Gastrocnemius medialis (tissue), 4 donors: ENCODE data around the gene PCMT1. TPM values are rescaled to one million over a fixed set of nuclear protein-coding genes. Genes with fewer than 3 reads are reported as not detected.

Experiments used
- ATAC-seq, 2 donors: fragments of 150-250 bp; one replicate each; pipeline ENCODE4 v1.9.1; 2016
- DNase-seq, 2 donors: peaks; one replicate each; pipeline ENCODE4 v3.0.0-alpha.2; 2019
- H3K27ac ChIP-seq, 4 donors: fragments of 200-600 bp; sonication (generic); 1 replicate in 1 of 4; 2 replicates in 3 of 4; pipeline ENCODE4 v1.5.1; 2016 to 2018; ENCODE audit warnings: mild to moderate bottlenecking in 2 of 4, moderate library complexity in 1 of 4
- H3K27me3 ChIP-seq, 3 donors: fragments of 200-600 bp; sonication (generic) in 2 of 3; 1 replicate in 1 of 3; 2 replicates in 2 of 3; pipeline versions ENCODE4 v1.5.1 to v1.6.0; 2016 to 2019; ENCODE audit warnings: mild to moderate bottlenecking in 1 of 3, moderate library complexity in 1 of 3
- H3K36me3 ChIP-seq, 2 donors: fragments of 200-600 bp; sonication (generic) in 1 of 2; one replicate each; pipeline ENCODE4 v1.5.1; 2017 to 2018
- H3K4me1 ChIP-seq, 2 donors: fragments of 200-600 bp; sonication (generic) in 1 of 2; one replicate each; pipeline ENCODE4 v1.5.1; 2016 to 2017; ENCODE audit warnings: mild to moderate bottlenecking in 2 of 2
- H3K4me3 ChIP-seq, 4 donors: fragments of 200-600 bp; sonication (generic) in 3 of 4; 1 replicate in 1 of 4; 2 replicates in 3 of 4; pipeline ENCODE4 v1.5.1; 2016 to 2019; ENCODE audit warnings: mild to moderate bottlenecking in 2 of 4
- H3K9me3 ChIP-seq, 3 donors: fragments of 200-600 bp; sonication (generic) in 2 of 3; 1 replicate in 1 of 3; 2 replicates in 2 of 3; pipeline ENCODE4 v1.5.1; 2016 to 2019
- POLR2A ChIP-seq, 2 donors: fragments of 450-650 bp; IDR thresholded peaks; one replicate each; pipeline ENCODE4 v1.6.1; 2017; ENCODE audit warnings: antibody characterized with exemption in 2 of 2, mild to moderate bottlenecking in 2 of 2, moderate library complexity in 2 of 2
- in situ Hi-C, 4 donors: fragments of 200-750 bp; cut with MboI; loops; one replicate each; pipeline versions ENCODE4 v1.15.0 to v1.8.0; 2017; ENCODE audit warnings: low sequenced_read_pairs in 4 of 4
- intact Hi-C: fragments of 100-400 bp; cut with DNase I; formaldehyde crosslinking; loops from one replicate; pipeline ENCODE4 v1.15.1; 2023; ENCODE audit warnings: low total_unique reads
- total RNA-seq, 4 donors: library from RNA; depleted of rRNA; stranded (reverse); fragments of >200 nt; gene quantifications; one replicate each; pipeline versions ENCODE4 v1.1.0 to v1.2.3, GENCODE V29; 2016
- TF ChIP-seq, protein P1 (sequence below), 5 experiments: fragments of 450-650 bp in 3 of 5; fragments of 200-600 bp in 2 of 5; sonication (generic) in 2 of 5; IDR thresholded peaks in 4 of 5; conservative IDR thresholded peaks in 1 of 5; 1 replicate in 4 of 5; 2 replicates in 1 of 5; pipeline ENCODE4 v1.5.1; 2016 to 2019; ENCODE audit warnings: antibody characterized with exemption in 5 of 5, mild to moderate bottlenecking in 3 of 5, moderate library complexity in 3 of 5

Gene PCMT1
- total RNA-seq, 4 donors from 2014 or later, result 150 to 448 (median 353) TPM

DNA sequence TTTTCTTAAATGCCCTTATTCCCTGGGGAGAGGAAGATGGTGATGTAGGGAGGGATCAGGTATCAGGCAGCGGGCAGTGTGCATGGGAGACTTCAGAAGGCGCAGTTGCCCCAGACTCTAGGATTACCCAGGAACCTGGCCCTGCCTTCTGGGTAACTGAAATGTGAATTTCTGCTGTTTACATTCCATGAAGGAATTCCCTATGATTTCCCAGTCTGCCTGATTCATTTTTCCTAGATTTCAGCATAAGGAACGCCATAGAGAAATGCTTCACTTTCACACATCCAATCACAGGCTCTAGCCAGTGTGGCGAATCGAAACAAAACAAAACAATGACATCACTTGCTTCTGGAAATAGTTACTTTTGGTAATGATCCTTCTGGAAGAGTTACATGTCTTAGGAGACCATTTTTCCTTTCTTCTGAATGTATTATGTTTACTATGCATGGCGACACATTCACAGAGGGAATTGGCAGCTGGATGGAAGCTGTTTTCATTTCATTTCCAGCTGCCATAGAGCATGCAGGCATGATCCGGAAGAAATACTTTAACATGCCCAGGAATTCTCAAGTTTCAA lies 81.3 kb downstream of the PCMT1 start:
- in situ Hi-C loops (loop anchor here in 2 of 4 donors (5.0 to 25.0 kb wide), 3 partner anchors 91 to 184 kb away; partner anchors contain the start of gene RAET1G (in 1 of the 2)), intact Hi-C loops (loop anchor here (5.0 kb wide), 1 partner anchor 186 kb away; no protein-coding TSS in a partner anchor)
- Histone ChIP-seq H3K9me3 (no peaks in the 10 kb centered on the region), H3K36me3 (peaks cover 0 to 5% of the 10 kb centered on the region in 2 donors), H3K27ac (peak overlapping the region in 2 of 4 donors; percentile 10 to 21), H3K4me3 (peak overlapping the region in 1 of 4 donors; percentile 19), H3K4me1 (peaks cover 4 to 6% of the 10 kb centered on the region in 2 donors), H3K27me3 (no peaks in the 10 kb centered on the region)
- ATAC-seq (no peak), DNase-seq (no peak)
- TF ChIP-seq POLR2A (IDR thresholded peaks at IDR 0.05), result no peak
- TF ChIP-seq, protein P1, sequence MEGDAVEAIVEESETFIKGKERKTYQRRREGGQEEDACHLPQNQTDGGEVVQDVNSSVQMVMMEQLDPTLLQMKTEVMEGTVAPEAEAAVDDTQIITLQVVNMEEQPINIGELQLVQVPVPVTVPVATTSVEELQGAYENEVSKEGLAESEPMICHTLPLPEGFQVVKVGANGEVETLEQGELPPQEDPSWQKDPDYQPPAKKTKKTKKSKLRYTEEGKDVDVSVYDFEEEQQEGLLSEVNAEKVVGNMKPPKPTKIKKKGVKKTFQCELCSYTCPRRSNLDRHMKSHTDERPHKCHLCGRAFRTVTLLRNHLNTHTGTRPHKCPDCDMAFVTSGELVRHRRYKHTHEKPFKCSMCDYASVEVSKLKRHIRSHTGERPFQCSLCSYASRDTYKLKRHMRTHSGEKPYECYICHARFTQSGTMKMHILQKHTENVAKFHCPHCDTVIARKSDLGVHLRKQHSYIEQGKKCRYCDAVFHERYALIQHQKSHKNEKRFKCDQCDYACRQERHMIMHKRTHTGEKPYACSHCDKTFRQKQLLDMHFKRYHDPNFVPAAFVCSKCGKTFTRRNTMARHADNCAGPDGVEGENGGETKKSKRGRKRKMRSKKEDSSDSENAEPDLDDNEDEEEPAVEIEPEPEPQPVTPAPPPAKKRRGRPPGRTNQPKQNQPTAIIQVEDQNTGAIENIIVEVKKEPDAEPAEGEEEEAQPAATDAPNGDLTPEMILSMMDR (IDR thresholded peaks at IDR 0.05 in 4 of 5, conservative IDR thresholded peaks at IDR 0.05 in 1 of 5), result no peak

DNA sequence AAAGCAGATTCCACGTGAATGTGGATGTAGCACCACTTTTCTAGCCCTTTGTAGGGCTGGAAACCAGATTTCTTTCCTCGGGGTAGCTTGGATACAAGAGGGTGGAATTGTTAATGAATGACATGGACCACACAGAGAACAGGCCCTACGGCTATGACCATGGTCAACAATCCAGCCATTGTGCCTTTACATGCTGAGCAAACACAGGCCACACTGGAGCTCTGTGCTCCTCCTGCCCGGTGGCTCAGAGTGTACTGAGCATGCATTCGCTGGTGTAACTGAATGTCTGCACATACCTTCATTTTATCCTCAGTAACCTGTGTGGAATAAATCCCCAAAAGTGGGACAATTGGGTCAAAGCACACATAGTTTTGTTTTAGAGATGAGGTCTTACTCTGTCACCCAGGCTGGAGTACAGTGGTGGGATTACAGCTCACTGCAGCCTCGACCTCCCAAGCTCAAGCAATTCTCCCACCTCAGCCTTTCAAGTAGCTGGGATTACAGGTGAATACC lies 81.8 kb downstream of the PCMT1 start:
- Histone ChIP-seq H3K36me3 (peaks cover 0 to 10% of the 10 kb centered on the region in 2 donors), H3K27ac (peak overlapping the region in 2 of 4 donors; percentile 10 to 21), H3K27me3 (no peaks in the 10 kb centered on the region), H3K4me3 (no peak overlapping the region), H3K4me1 (peaks cover 4 to 6% of the 10 kb centered on the region in 2 donors), H3K9me3 (no peaks in the 10 kb centered on the region)
- DNase-seq, result no peak
- no peak for ATAC-seq
- in situ Hi-C loops (loop anchor here in 2 of 4 donors (5.0 to 25.0 kb wide), 3 partner anchors 91 to 183 kb away; partner anchors contain the start of gene RAET1G (in 1 of the 2)), intact Hi-C loops (loop anchor here (5.0 kb wide), 1 partner anchor 186 kb away; no protein-coding TSS in a partner anchor)
- TF ChIP-seq, protein P1 (IDR thresholded peaks at IDR 0.05 in 4 of 5, conservative IDR thresholded peaks at IDR 0.05 in 1 of 5), result no peak
- TF ChIP-seq POLR2A (IDR thresholded peaks at IDR 0.05), result no peak

DNA sequence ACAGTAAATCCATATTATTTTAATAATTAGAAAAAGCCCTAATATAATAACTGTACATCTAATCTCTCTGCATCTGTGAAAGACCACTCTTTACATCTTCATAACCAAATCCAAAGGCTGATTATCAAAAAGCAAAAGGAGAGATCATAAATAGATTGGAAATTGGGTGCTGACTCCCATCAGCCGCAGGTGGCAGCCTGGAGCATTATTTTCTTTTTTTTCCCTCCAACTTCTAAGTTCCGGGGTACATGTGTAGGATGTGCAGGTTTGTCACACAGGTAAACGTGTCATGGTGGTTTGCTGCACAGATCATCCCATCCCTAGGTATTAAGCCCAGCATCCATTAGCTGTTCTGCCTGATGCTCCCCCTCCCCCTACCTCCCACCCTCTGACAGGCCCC lies 84.1 kb downstream of the PCMT1 start:
- no peak overlapping the region for H3K27ac ChIP-seq
- ATAC-seq (no peak), DNase-seq (no peak)
- TF ChIP-seq, protein P1 (IDR thresholded peaks at IDR 0.05 in 4 of 5, conservative IDR thresholded peaks at IDR 0.05 in 1 of 5), result no peak
- no peak for TF ChIP-seq POLR2A (IDR thresholded peaks at IDR 0.05)
- H3K9me3 ChIP-seq, result no peaks in the 10 kb centered on the region
- in situ Hi-C loops, result loop anchor here in 2 of 4 donors (5.0 to 25.0 kb wide), 3 partner anchors 89 to 181 kb away; partner anchors contain the start of gene RAET1G (in 1 of the 2)
- H3K36me3 ChIP-seq, result peaks cover 0 to 10% of the 10 kb centered on the region in 2 donors
- H3K4me1 ChIP-seq, result peaks cover 4 to 6% of the 10 kb centered on the region in 2 donors
- intact Hi-C loops, result loop anchor here (1.0 to 5.0 kb wide), 2 partner anchors 93 to 184 kb away; no protein-coding TSS in a partner anchor
- no peaks in the 10 kb centered on the region for H3K27me3 ChIP-seq
- H3K4me3 ChIP-seq, result no peak overlapping the region

DNA sequence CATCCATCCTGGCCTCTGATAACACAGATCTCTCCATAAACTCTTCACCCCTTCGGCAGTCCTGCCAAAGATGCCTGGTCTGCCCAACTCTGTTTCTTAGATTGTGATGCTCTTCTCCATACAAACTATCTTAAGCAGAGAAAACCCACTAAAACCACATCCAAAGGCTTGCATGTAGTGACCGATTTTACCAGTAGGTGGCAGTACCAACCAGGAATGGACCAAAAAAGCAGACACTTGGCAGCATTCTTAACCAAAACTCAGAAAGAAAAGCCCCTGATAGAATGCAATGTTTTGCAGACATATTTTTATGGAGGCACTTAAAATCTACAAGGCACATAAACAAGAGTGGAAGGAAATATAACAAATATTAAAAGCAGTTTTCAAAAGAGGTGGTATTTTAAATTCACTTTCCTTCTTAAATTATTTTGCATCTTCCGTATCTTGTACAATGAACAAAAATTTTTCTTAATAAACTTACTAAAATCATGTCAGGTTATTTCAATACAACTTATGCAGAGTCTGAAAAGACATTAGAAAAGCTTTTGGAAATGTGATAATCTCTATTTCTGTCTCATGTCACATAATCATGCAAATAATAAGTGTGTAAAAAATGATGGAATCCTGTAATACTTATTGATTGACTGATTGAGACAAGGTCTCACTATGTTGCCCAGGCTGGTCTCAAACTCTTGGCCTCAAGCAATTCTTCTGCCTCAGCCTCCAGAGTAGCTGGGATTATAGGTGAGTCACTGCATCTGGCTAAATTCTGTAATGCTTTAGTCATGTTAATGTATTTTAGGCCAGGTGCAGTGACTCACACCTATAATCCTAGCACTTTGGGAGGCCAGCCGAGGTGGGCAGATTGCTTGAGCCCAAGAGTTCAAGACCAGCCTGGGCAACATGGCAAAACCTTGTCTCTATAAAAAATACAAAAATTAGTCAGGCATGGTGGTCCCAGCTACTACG lies 85.3 kb downstream of the PCMT1 start:
- Histone ChIP-seq H3K9me3 (no peaks in the 10 kb centered on the region), H3K27me3 (no peaks in the 10 kb centered on the region), H3K27ac (no peak overlapping the region), H3K36me3 (peaks cover 0 to 10% of the 10 kb centered on the region in 2 donors), H3K4me1 (peaks cover 4 to 6% of the 10 kb centered on the region in 2 donors), H3K4me3 (no peak overlapping the region)
- DNase-seq, result peak in 1 of 2 donors; percentile 22
- intact Hi-C loops (loop anchor here (1.0 to 5.0 kb wide), 2 partner anchors 92 to 183 kb away; no protein-coding TSS in a partner anchor), in situ Hi-C loops (loop anchor here in 2 of 4 donors (5.0 to 25.0 kb wide), 3 partner anchors 88 to 180 kb away; partner anchors contain the start of gene RAET1G (in 1 of the 2))
- ATAC-seq, result peak in 1 of 2 donors; percentile 56
- TF ChIP-seq POLR2A (IDR thresholded peaks at IDR 0.05), result no peak
- TF ChIP-seq, protein P1 (IDR thresholded peaks at IDR 0.05 in 4 of 5, conservative IDR thresholded peaks at IDR 0.05 in 1 of 5), result peak; percentile 84 to 96 (median 90)
